AG10803 (cell line): Measurements from ENCODE around the gene NFIC.
A peak's percentile ranks its signal among the peaks of the same experiment; 100 is the strongest.
"Not testable (repeated sequence)": the region's sequence is repeated elsewhere in the genome, so short reads cannot be mapped to it uniquely, and the experiment has no call there.

Source experiments
- DNase-seq: peaks from one replicate; pipeline ENCODE4 v3.0.0; 2010; ENCODE audit warnings: low read depth
- H3K4me3 ChIP-seq: 2 replicates; pipeline ENCODE4 v1.5.1; 2011; ENCODE audit warnings: mild to moderate bottlenecking, low read length, control low read depth
- TF ChIP-seq, protein P1 (sequence below): conservative IDR thresholded peaks from 2 replicates; pipeline ENCODE4 v1.5.1; 2011; ENCODE audit warnings: mild to moderate bottlenecking, low read length, control low read depth, inconsistent platforms

Gene NFIC

DNA sequence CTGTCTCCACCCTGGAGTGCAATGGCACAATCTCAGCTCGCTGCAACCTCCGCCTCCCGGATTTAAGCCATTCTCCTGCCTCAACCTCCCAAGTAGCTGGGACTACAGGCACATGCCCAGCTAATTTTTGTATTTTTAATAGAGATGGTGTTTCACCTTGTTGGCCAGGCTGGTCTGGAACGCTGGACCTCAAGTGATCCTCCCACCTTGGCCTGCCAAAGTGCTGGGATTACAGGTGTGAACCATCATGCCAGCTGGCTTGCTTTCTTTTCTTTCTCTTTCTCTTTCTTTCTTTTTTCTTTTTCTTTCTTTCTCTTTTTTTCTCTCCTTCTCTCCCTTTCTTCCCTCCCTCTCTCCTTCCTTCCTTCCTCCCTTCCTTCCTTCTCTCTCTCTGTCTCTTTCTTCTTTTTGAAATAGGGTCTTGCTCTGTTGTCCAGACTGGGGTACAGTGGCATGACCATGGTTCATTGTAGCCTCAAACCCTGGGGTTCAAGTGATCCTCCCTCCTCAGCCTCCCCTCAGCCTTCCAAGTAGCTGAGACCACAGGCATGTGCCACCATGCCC lies 33.3 kb upstream of the NFIC start:
- no peak overlapping the region for H3K4me3 ChIP-seq
- TF ChIP-seq, protein P1, sequence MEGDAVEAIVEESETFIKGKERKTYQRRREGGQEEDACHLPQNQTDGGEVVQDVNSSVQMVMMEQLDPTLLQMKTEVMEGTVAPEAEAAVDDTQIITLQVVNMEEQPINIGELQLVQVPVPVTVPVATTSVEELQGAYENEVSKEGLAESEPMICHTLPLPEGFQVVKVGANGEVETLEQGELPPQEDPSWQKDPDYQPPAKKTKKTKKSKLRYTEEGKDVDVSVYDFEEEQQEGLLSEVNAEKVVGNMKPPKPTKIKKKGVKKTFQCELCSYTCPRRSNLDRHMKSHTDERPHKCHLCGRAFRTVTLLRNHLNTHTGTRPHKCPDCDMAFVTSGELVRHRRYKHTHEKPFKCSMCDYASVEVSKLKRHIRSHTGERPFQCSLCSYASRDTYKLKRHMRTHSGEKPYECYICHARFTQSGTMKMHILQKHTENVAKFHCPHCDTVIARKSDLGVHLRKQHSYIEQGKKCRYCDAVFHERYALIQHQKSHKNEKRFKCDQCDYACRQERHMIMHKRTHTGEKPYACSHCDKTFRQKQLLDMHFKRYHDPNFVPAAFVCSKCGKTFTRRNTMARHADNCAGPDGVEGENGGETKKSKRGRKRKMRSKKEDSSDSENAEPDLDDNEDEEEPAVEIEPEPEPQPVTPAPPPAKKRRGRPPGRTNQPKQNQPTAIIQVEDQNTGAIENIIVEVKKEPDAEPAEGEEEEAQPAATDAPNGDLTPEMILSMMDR: no peak
- no peak for DNase-seq

DNA sequence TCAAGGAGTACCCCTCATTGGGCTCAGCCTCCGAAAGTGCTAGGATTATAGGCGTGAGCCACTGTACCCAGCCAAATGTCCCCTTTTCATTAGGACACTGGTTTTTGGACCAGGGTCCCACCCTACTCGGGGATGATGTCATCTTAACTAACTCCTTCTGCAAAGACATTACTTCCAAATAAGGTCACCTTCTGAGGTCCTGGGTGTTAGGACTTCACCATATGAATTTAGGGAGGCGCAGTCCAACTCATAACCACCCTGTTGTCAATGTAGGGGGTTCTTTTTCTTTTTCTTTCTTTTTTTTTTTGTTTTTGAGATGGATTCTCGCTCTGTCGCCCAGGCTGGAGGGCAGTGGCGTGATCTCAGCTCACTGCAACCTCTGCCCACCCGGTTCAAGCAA lies 32.7 kb upstream of the NFIC start:
- no peak overlapping the region for H3K4me3 ChIP-seq
- no peak for DNase-seq
- TF ChIP-seq, protein P1: no peak

DNA sequence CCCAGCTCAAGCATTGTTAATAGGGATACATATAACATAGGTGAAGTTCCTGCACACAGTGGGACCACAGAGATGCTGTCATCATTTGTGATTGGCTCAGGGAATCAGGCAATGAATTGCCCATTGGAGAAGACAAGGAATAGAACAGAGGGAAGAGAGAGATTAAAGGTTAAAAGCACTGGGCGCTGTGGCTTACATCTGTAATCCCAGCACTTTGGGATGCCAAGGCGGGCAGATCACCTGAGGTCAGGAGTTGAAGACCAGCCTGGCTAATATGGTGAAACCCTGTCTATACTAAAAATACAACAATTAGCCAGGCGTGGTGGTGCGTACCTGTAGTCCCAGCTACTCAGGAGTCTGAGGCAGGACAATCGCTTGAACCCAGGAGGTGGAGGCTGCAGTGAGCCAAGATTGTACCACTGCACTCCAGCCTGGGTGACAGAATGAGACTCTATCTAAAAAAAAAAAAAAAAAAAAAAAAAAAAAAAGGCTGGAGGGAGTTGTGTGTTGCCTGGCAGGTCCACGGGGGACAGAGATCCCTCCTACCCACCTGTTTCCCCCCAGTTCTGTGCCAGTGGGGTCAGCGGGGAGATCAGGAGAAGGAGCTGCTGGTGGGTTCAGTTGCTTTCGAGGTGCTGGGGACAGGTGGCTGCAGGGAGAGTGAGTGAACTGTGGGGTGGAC lies 31.5 kb upstream of the NFIC start:
- DNase-seq, H3K4me3 ChIP-seq: not testable (repeated sequence)

DNA sequence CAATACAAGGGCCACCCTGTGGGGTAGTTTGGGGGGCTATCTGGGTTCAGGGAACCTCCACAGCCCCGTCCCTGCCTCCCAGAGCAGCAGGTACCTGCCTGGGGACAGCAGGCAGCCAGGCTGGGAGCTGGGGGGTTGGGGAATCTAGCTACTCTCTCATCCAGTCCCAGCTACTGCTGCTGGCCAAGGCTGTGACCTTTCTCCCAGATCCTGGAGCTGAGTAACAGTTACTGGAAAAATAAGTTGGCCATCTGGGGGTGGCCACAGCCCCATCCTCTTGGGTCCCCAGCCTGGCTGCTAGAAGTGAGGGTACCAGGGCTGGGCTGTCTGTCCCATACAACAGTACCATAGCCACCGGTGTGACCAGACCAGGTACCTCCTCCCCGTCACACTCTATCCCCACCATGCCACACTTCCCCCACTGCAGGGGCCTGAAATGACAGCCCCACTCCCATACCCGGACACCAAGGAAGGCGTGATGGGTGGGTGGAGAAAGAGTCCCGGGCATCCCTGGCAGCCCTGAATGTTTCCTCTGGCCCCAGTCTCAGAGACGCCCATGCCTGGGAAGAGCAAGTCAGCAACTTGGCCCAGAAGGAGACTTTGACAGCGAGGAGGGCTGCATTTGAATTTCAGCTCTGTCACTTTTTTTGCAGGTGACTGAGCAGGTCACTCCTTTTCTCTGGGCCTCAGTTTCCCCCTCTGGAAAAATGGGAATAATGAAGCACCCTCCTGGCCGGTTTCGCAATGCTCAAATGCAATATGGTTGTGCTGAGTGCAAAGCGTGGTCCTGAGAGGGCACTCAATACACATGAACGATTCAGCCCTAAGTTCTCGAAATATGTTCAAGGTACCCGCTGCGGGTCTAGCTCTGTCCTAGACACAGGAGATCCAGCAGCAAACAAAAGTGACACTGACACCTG lies 30.7 kb upstream of the NFIC start:
- DNase-seq: peak; percentile 65
- TF ChIP-seq, protein P1: no peak
- no peak overlapping the region for H3K4me3 ChIP-seq

DNA sequence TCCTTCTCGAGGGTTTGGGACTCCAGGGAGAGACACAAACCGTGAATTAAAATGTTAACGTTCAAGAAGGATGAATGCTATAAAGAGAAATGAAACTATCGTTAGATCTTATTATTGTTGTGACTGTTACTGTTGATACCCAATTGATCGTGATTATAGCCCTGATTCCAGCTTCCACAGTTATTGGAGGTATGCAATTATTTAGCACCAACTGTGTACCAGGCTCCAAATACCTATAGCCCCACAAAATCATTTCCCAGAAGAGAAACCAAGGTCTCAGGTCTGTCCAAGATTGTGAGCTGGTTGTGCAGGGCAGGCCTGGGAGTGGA lies 30.1 kb upstream of the NFIC start:
- no peak overlapping the region for H3K4me3 ChIP-seq
- TF ChIP-seq, protein P1: no peak
- DNase-seq: no peak

DNA sequence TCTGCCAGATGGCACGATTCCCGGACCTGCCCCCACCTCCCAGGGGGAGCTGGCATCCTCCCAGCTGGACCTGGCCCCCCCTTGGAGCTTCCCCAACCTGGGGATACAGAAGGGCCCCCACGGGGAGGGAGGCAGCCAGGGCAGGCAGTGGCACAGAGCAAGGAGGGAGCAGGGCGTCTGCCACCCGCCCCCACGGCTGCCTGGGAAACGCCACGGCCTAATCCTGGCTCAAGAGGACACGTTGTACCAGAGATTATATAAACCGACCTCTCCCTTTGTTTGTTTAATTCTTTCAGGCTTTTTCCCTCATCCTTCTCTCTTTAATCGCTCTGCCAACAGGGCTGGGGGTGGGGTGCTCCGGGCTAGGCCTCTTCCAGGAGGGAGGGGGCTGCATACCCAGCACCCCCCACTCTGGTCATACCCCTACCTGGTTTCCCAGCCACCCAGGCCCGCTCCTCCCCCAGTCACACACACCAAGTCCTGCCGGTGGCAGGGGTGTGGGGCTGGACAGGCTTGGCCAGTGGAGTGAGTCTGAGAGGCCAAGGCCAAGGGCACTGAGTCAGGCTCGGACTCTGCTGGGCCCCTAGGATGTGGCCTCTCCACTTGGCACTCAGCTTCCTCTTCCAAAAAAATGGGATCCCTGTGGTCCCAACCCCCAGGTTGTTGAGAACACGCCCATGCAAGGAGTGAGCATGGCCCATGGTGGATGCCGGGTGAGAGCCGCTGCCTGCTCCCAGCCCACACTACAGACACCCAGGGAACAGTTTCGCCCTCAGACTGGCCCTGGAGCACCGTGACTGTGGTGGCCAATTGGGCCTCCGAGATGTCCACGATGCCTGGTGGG lies 29.5 kb upstream of the NFIC start:
- TF ChIP-seq, protein P1: no peak
- no peak overlapping the region for H3K4me3 ChIP-seq
- DNase-seq: peak; percentile 60
